Small intestine (tissue), 7 donors: ENCODE results near the gene MACO1. TPM values are rescaled to one million over a fixed set of nuclear protein-coding genes. Genes with fewer than 3 reads are reported as not detected.

Experiments
- DNase-seq, 2 donors: peaks; one replicate each; pipeline versions ENCODE4 v3.0.0 to v3.0.0-alpha.2; 2013
- FAIRE-seq: peaks from 2 replicates; lab custom pipeline; 2012; peaks lifted over from hg19 to GRCh38; lab: Jason Lieb, UNC
- H3K27ac ChIP-seq, 3 donors: one replicate each; pipeline ENCODE4 v1.5.1; 2013; ENCODE audit warnings: low read length in 2 of 3, mild to moderate bottlenecking in 2 of 3, control low read depth in 1 of 3, inconsistent platforms in 1 of 3, low read depth in 1 of 3, moderate library complexity in 1 of 3
- H3K27me3 ChIP-seq, 3 donors: one replicate each; pipeline ENCODE4 v1.6.1; 2013; ENCODE audit warnings: low read length in 3 of 3, inconsistent platforms in 1 of 3; ENCODE audit not compliant: control insufficient read depth in 3 of 3, insufficient read depth in 3 of 3
- H3K36me3 ChIP-seq, 3 donors: one replicate each; pipeline ENCODE4 v1.6.1; 2013; ENCODE audit warnings: low read length in 3 of 3, inconsistent platforms in 1 of 3, low read depth in 1 of 3, mild to moderate bottlenecking in 1 of 3, moderate library complexity in 1 of 3; ENCODE audit not compliant: control insufficient read depth in 3 of 3, insufficient read depth in 2 of 3
- H3K4me1 ChIP-seq, 3 donors: one replicate each; pipeline ENCODE4 v1.6.1; 2013; ENCODE audit warnings: low read length in 2 of 3, inconsistent platforms in 1 of 3, low read depth in 1 of 3, mild to moderate bottlenecking in 1 of 3, moderate library complexity in 1 of 3; ENCODE audit not compliant: control insufficient read depth in 3 of 3, insufficient read depth in 2 of 3
- H3K4me3 ChIP-seq, 3 donors: one replicate each; pipeline ENCODE4 v1.5.1; 2013; ENCODE audit warnings: low read length in 3 of 3, control low read depth in 1 of 3, inconsistent platforms in 1 of 3, low read depth in 1 of 3, mild to moderate bottlenecking in 1 of 3, moderate library complexity in 1 of 3
- H3K9me3 ChIP-seq, 2 donors: one replicate each; pipeline ENCODE4 v1.6.1; 2013; ENCODE audit warnings: low read depth in 1 of 2, low read length in 1 of 2; ENCODE audit not compliant: control insufficient read depth in 2 of 2, insufficient read depth in 1 of 2
- WGBS, 3 donors: extraction: QIAGEN DNeasy Blood & Tissue Kit; methylation state at CpG; one replicate each; pipeline ENCODE4 v1.1.7; 2013; 5-methylcytosine and 5-hydroxymethylcytosine counted together
- polyA plus RNA-seq, 4 donors: library from polyadenylated mRNA; stranded (reverse) in 3 of 4; unstranded in 1 of 4; fragments of 200-250 nt in 3 of 4; fragments of 120-200 nt in 1 of 4; gene quantifications; one replicate each; pipeline versions ENCODE4 v1.2.1 to v1.2.3, GENCODE V29; 2013
- donor health status: healthy with polysubstance abuse.
- donor health status: control.
- donor health status: control.
- donor health status: Bipolar disorder and iron deficiency.
- donor health status: healthy.

MACO1 gene
- polyA plus RNA-seq, 4 donors = 8.1 to 18.6 (median 9.7) TPM

DNA sequence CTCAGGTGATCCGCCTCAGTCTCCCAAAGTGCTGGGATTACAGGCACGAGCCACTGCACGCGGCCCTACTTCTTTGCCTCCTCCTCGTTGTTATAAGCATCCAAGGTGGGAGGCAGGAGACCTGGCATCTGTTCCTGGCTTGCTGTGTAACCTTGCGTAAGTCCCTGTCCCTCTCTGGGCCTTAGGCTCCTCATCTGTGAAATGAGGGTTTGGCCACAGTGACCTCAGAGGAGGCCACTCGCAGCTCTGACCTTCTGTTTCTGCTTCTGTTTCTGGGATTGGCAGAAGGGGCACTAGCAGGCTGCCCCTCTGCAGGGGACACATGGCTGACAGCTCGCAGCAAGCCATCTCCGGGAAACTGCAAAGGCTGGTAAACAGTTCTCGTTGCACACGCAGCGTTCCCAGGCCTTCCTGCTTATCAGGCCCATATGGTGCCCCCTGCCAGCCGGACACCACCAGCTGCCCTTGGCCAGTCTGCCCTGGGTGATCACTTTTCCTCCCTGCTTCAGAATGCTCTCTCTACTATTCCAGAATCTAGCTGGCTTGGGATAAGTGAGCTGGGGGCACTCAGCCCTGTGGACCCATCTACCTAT is 110.1 kb downstream of the MACO1 start:
- Histone ChIP-seq H3K9me3 (no peaks in the 10 kb centered on the region), H3K27me3 (no peaks in the 10 kb centered on the region), H3K4me1 (peaks cover 0 to 32% (median 3%) of the 10 kb centered on the region in 3 donors), H3K36me3 (peaks cover 0 to 3% (median 0%) of the 10 kb centered on the region in 3 donors), H3K4me3 (no peak overlapping the region), H3K27ac (no peak overlapping the region)
- 80 to 87% (median 84%) methylated on average over 13 of the region's 13 CpGs for WGBS, 3 donors
- FAIRE-seq (no peak), DNase-seq (no peak)

DNA sequence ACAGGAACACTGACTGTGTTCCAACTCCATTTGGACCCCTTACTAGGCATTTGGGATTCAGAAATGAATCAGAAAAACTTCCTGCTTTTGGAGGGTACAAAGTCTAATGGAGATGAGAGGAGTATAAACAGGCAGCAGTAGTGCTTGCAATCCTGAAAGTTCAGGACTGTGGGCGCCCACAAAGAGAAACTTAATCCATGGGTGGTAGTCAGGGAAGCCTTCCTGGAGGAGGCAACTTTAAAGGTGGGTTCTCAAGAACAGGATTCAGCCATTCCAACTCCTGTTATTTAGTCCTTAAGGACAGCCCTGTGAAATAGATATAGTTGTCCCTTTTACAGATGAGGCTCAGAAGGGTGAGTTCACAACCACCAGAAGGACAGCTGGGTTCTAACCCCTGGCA is 110.7 kb downstream of the MACO1 start:
- Histone ChIP-seq H3K36me3 (peaks cover 0 to 9% (median 0%) of the 10 kb centered on the region in 3 donors), H3K27ac (no peak overlapping the region), H3K27me3 (no peaks in the 10 kb centered on the region), H3K4me1 (peaks cover 0 to 32% (median 3%) of the 10 kb centered on the region in 3 donors), H3K4me3 (no peak overlapping the region), H3K9me3 (no peaks in the 10 kb centered on the region)
- FAIRE-seq (no peak), DNase-seq (peak; percentile 30 to 44)
- WGBS, 3 donors = 11 to 63% (median 56%) methylated on average over 1 of the region's 1 CpG

DNA sequence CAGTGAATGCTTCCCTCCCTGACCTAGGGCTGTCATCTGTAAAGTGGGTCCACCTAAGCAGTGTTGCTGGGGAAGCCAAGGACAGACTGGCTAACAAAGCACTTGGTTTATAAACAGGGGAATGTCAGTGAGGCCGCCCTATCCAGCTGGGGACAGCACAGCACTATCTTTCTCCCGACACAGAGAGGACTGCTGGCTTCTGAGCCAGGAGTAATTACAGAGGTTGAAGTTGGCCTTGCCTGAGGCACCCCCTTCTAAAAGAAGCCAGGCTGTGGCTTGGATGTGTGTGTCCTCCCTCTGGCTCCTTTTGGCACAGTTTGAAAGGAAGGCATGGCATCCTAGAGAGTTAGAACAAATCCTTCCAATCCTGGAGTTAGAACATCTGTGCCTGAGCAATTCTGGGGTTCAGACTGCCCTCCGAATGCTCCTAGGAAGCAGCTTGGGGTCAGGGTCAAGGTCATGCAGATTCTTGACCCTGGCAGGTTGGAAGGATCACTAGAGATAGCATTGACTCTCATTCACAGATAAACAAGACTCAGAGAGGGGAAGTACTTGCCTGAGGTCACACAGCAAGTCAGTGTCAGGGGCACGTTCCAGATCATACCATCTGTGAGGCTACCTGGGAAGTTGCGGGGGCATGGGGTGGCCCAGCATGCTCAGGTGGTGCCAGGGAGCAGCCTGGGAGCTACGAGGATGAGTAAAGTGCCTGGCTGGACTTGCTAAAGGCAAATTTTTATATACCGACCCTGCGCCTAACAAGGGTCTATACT is 111.4 kb downstream of the MACO1 start:
- FAIRE-seq = no peak
- H3K27me3 ChIP-seq = no peaks in the 10 kb centered on the region

DNA sequence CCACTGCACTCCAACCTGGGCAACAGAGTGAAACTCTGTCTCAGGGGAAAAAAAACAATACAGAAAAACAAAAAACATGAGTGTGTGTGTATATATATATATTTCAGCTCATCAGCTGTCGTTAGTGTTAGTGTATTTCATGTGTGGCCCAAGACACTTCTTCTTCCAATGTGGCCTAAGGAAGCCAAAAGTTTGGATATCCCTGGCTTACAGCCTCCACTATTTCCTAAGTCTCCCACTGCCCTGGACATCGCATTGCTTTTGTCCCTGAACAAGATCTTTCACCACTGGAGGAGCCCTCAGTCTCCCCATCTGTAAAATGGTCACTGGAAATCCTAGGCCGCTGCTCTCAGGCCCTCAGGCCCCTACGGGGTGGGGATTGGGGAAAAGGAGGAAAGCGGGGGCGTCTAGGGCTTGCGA is 112.3 kb downstream of the MACO1 start:
- peak overlapping the region in 1 of 3 donors; percentile 5 for H3K27ac ChIP-seq
- H3K36me3 ChIP-seq = peaks cover 0 to 9% (median 0%) of the 10 kb centered on the region in 3 donors
- peak overlapping the region in 1 of 3 donors; percentile 27 for H3K4me3 ChIP-seq
- no peak for FAIRE-seq
- 20 to 24% (median 22%) methylated on average over 7 of the region's 7 CpGs for WGBS, 3 donors
- no peaks in the 10 kb centered on the region for H3K9me3 ChIP-seq
- H3K27me3 ChIP-seq = no peaks in the 10 kb centered on the region
- DNase-seq = no peak
- H3K4me1 ChIP-seq = peaks cover 0 to 34% (median 8%) of the 10 kb centered on the region in 3 donors

More for the DNA sequence above, 111.4 kb downstream of the MACO1 start:
- H3K27ac ChIP-seq = no peak overlapping the region
- H3K9me3 ChIP-seq = no peaks in the 10 kb centered on the region
- no peak for DNase-seq
- 67 to 78% (median 69%) methylated on average over 8 of the region's 8 CpGs for WGBS, 3 donors
- H3K36me3 ChIP-seq = peaks cover 0 to 9% (median 0%) of the 10 kb centered on the region in 3 donors
- H3K4me3 ChIP-seq = no peak overlapping the region
- peaks cover 0 to 32% (median 3%) of the 10 kb centered on the region in 3 donors for H3K4me1 ChIP-seq

DNA sequence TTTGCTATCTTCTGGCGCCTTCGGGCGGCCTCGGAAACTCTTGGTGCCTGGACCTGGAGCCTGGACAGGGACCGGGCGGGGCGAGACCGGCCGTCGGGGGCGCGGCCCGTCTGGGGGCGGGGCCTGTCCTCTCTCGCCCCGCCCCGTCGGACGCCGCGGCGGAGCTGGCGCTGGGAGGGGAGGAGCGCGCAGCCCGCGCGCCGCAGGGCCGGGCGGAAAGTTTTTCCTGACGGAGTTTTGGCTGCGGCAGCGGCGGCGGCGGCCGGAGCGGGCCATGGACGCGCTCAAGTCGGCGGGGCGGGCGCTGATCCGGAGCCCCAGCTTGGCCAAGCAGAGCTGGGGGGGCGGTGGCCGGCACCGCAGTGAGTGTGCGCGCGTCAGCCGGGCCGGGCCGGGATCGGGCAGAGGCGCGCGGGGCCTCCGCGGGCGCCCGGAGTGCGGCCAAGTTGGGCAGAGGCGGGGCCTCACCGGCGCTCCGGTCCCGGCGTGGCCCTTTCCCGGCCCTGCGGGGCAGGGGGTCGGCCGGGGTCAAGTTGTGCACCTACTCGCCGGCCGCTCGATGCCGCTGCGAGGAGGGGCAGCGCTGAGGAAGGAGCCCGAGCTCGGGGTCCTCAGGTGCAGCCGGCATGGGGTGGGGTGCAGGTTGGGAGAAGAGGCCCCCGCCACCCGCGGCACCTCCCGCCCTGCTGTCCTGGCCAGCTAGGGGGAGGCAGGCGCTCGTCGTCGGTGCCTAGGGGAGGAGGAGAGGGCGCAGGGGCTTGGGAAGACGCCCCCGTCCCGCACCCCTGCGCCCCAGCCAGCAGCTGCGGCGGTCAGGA is 112.9 kb downstream of the MACO1 start, which contains the start of gene LDLRAP1:
Gene LDLRAP1, plus strand, starts transcription at position 182 of the 818 bp plus-strand sequence. Its CDS starts 93 bp downstream, at position 275.
- WGBS, 3 donors = 0 to 1% (median 1%) methylated on average over 37 to 99 of the region's 99 CpGs
- FAIRE-seq = no peak
- H3K9me3 ChIP-seq = no peaks in the 10 kb centered on the region

DNA sequence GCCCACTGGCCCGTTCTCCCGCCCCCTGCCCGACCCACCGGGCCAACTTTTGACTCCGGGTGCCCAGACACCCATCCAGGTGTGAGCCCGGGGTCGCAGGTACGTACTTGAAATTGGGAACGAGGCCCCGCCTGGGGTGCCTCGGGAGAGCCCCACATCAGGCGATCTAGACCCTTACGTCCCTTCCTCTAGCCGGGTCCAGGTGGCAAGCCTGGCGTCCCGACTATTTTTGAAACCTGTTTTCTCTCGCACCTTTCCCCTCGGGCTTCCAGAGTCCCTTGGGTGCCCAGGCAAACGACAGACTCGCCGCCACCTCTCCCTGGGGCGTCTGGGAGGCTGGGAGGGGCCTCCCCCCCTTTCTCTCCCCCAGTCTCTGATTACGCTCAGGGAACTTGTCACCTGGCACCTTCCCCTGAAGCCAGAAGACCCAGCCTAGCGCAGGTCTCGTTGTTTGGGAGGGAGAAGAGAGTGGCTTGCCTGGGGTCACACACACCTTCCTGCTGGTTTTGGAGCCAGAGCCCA is 113.6 kb downstream of the MACO1 start:
- WGBS, 3 donors = 6 to 12% (median 7%) methylated on average over 24 to 25 of the region's 25 CpGs
- H3K27me3 ChIP-seq = no peaks in the 10 kb centered on the region
- H3K4me3 ChIP-seq = peak overlapping the region; percentile 74 to 88 (median 78)
- H3K4me1 ChIP-seq = peaks cover 4 to 39% (median 15%) of the 10 kb centered on the region in 3 donors
- peak overlapping the region in 2 of 3 donors; percentile 83 to 89 for H3K27ac ChIP-seq
- FAIRE-seq = no peak
- H3K36me3 ChIP-seq = peaks cover 0 to 12% (median 0%) of the 10 kb centered on the region in 3 donors
- DNase-seq = peak; percentile 31 to 55
- H3K9me3 ChIP-seq = no peaks in the 10 kb centered on the region

More for the DNA sequence above, 112.9 kb downstream of the MACO1 start, which contains the start of gene LDLRAP1:
- Histone ChIP-seq H3K36me3 (peaks cover 0 to 9% (median 0%) of the 10 kb centered on the region in 3 donors), H3K27me3 (no peaks in the 10 kb centered on the region), H3K4me3 (peak within 1 kb of the TSS; percentile 74 to 88 (median 78)), H3K4me1 (peaks cover 0 to 34% (median 10%) of the 10 kb centered on the region in 3 donors), H3K27ac (peak within 1 kb of the TSS; percentile 14 to 89 (median 83))
- DNase-seq = peak; percentile 79 to 91

DNA sequence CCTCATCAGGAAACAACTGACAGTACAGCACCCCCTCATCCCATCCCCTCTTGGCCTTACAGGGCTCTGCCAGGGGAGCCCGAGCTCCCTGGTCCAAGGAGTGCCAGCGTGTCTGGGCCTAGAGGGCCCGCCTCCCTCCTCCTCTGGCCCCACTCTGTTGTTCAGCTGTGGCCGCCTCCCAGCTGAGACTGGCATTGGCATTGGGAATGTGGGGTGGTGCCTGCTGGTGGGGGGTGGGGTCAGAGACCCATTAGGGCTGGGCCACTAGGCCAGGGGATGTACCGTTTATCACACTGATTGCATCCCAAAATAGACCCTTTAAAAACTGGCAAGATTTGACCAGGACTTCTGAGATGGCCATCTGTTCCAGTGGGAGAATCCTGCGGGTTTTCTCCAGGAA is 114.1 kb downstream of the MACO1 start:
- peak in 1 of 2 donors; percentile 37 for DNase-seq
- WGBS, 3 donors = 28 to 50% (median 39%) methylated on average over 6 of the region's 6 CpGs
- Histone ChIP-seq H3K36me3 (peaks cover 0 to 14% (median 0%) of the 10 kb centered on the region in 3 donors), H3K4me3 (peak overlapping the region in 2 of 3 donors; percentile 74 to 88), H3K9me3 (no peaks in the 10 kb centered on the region), H3K27me3 (no peaks in the 10 kb centered on the region), H3K4me1 (peaks cover 4 to 44% (median 21%) of the 10 kb centered on the region in 3 donors), H3K27ac (no peak overlapping the region)
- FAIRE-seq = no peak
